Fibroblast of lung (primary cell): ENCODE data around the gene KIAA0040.

ENCODE experiments used
- EZH2 ChIP-seq: IDR thresholded peaks from 2 replicates; pipeline ENCODE4 v1.5.1; 2012; ENCODE audit warnings: low read length, control low read depth, mild to moderate bottlenecking; ENCODE audit errors: missing control alignments
- TF ChIP-seq, protein P1 (sequence below), 2 donors: IDR thresholded peaks in 1 of 2; conservative IDR thresholded peaks in 1 of 2; 1 replicate in 1 of 2; 2 replicates in 1 of 2; pipeline ENCODE4 v1.5.1; 2011 to 2012; ENCODE audit warnings: low read length in 2 of 2, control low read depth in 1 of 2, inconsistent platforms in 1 of 2, low read depth in 1 of 2, mild to moderate bottlenecking in 1 of 2

DNA sequence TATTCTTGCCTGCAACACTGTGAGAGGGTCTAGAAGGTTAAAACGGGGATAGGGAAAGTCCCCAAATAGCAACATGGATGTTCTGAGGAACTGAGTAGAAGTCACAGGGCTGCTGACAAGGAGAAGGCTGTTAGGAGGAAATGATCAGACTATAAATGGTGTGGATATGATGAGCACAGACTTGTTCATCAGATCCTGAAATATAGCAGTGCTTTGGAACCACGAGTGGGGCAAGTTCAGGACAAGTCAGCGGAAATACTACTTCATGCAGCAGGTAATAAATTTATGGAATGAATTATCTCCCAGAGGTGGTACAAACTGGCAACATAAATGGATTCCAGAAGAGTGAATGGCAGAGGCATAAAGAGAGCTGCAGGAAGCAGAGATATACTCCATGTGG is 3.2 kb upstream of the KIAA0040 start:
- TF ChIP-seq, protein P1, sequence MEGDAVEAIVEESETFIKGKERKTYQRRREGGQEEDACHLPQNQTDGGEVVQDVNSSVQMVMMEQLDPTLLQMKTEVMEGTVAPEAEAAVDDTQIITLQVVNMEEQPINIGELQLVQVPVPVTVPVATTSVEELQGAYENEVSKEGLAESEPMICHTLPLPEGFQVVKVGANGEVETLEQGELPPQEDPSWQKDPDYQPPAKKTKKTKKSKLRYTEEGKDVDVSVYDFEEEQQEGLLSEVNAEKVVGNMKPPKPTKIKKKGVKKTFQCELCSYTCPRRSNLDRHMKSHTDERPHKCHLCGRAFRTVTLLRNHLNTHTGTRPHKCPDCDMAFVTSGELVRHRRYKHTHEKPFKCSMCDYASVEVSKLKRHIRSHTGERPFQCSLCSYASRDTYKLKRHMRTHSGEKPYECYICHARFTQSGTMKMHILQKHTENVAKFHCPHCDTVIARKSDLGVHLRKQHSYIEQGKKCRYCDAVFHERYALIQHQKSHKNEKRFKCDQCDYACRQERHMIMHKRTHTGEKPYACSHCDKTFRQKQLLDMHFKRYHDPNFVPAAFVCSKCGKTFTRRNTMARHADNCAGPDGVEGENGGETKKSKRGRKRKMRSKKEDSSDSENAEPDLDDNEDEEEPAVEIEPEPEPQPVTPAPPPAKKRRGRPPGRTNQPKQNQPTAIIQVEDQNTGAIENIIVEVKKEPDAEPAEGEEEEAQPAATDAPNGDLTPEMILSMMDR (conservative IDR thresholded peaks at IDR 0.05 in 1 of 2, IDR thresholded peaks at IDR 0.05 in 1 of 2; ENCODE audit: low read depth in 1 of 2, low read length in 2 of 2): no peak
- TF ChIP-seq EZH2: no peak
